HepG2 (cell line): ENCODE results near the gene SETD7. TPM values are rescaled to one million over a fixed set of nuclear protein-coding genes. Genes with fewer than 3 reads are reported as not detected.

ENCODE experiments used
- ATAC-seq: fragments of 200-7000 bp; cut with Tn5 transposase; 3 replicates; pipeline ENCODE4 v1.9.1; 2020; ENCODE audit warnings: mild to moderate bottlenecking, moderate library complexity
- BruUV-seq: library from RNA; stranded (reverse); fragments of 400-500 nt; replicated peaks from 2 replicates; lab custom pipeline; 2021; lab: Mats Ljungman, UMichigan
- CTCF ChIA-PET: fragments of 300-600 bp; formaldehyde crosslinking; extraction: SDS; loops from one replicate; lab custom pipeline; 2021; ENCODE audit warnings: low total read pairs, inconsistent platforms, low intra/inter-chr PET ratio; lab: Yijun Ruan, JAX
- POLR2A ChIA-PET: fragments of 350-600 bp; sonication (Branson Sonifier 250); formaldehyde crosslinking; loops from one replicate; lab custom pipeline; 2020; ENCODE audit warnings: antibody characterized with exemption, inconsistent platforms; lab: Yijun Ruan, JAX
- DNase-seq: peaks from one replicate; pipeline ENCODE4 v3.0.0-alpha.2; 2015; ENCODE audit warnings: low spot score
- FAIRE-seq: peaks from 3 replicates; lab custom pipeline; 2011; peaks lifted over from hg19 to GRCh38; lab: Jason Lieb, UNC
- H2AFZ ChIP-seq: one replicate; pipeline ENCODE4 v1.6.1; 2011; ENCODE audit warnings: low read length, inconsistent platforms
- H3K27ac ChIP-seq: fragments of 300-600 bp; 3 replicates; pipeline ENCODE4 v1.8.0; 2011; ENCODE audit warnings: mixed run types, mild to moderate bottlenecking, mixed read lengths, low read length, inconsistent platforms; ENCODE audit not compliant: insufficient read depth; ENCODE audit errors: extremely low read length
- H3K27me3 ChIP-seq, 2 experiments: fragments of 200-600 bp in 1 of 2; 2 replicates in 1 of 2; 3 replicates in 1 of 2; pipeline versions ENCODE4 v1.6.0 to v1.8.0; 2011; ENCODE audit warnings: low read length in 2 of 2, mild to moderate bottlenecking in 2 of 2, moderate library complexity in 2 of 2, inconsistent platforms in 1 of 2; ENCODE audit not compliant: insufficient read depth in 2 of 2, control insufficient read depth in 1 of 2
- H3K36me3 ChIP-seq, 2 experiments: fragments of 200-600 bp in 1 of 2; replicated peaks in 1 of 2; 2 replicates in 1 of 2; 3 replicates in 1 of 2; pipeline versions ENCODE4 v1.5.1 to v1.8.0; 2011; ENCODE audit warnings: low read length in 2 of 2, inconsistent platforms in 1 of 2; ENCODE audit not compliant: insufficient read depth in 2 of 2, control insufficient read depth in 1 of 2
- H3K4me1 ChIP-seq: 2 replicates; pipeline ENCODE4 v1.5.1; 2012; ENCODE audit warnings: low read length, inconsistent platforms; ENCODE audit not compliant: insufficient read depth
- H3K4me2 ChIP-seq: 2 replicates; pipeline ENCODE4 v1.6.0; 2011; ENCODE audit warnings: low read depth, low read length, inconsistent platforms
- H3K4me3 ChIP-seq, 3 experiments: fragments of 200-600 bp in 1 of 3; sonication (generic), shearing (Covaris generic) in 1 of 3; replicated peaks in 1 of 3; 2 replicates each; pipeline ENCODE4 v1.5.1; 2011 to 2016; ENCODE audit warnings: low read length in 3 of 3, inconsistent platforms in 2 of 3, low read depth in 2 of 3, mild to moderate bottlenecking in 2 of 3, control low read depth in 1 of 3, mixed read lengths in 1 of 3; ENCODE audit not compliant: insufficient read depth in 1 of 3
- H3K79me2 ChIP-seq: one replicate; pipeline ENCODE4 v1.6.1; 2011; ENCODE audit warnings: low read length, inconsistent platforms; ENCODE audit not compliant: insufficient read depth
- H3K9ac ChIP-seq: 2 replicates; pipeline ENCODE4 v1.6.0; 2011; ENCODE audit warnings: mild to moderate bottlenecking, low read depth, low read length, inconsistent platforms; ENCODE audit not compliant: insufficient read depth
- H3K9me3 ChIP-seq: 2 replicates; pipeline ENCODE4 v1.5.1; 2012; ENCODE audit warnings: mild to moderate bottlenecking, low read length
- H4K20me1 ChIP-seq: 2 replicates; pipeline ENCODE4 v1.6.0; 2011; ENCODE audit warnings: inconsistent platforms, mild to moderate bottlenecking, low read length, moderate library complexity; ENCODE audit not compliant: insufficient read depth
- CCAR2 ChIP-seq: fragments of 200-400 bp; formaldehyde crosslinking; optimal IDR thresholded peaks from 2 replicates; pipeline ENCODE3; 2018; ENCODE audit warnings: low read depth, mild to moderate bottlenecking, low read length, moderate library complexity
- DNMT1 ChIP-seq: sonication (generic); formaldehyde crosslinking; IDR thresholded peaks from 2 replicates; pipeline ENCODE4 v1.5.1; 2020; ENCODE audit warnings: mild to moderate bottlenecking, missing genetic modification reagents
- FOXA3 ChIP-seq: IDR thresholded peaks from 2 replicates; pipeline ENCODE4 v1.6.1; 2016; ENCODE audit warnings: missing genetic modification reagents, missing compliant biosample characterization
- MTA1 ChIP-seq: sonication (generic); formaldehyde crosslinking; IDR thresholded peaks from 2 replicates; pipeline ENCODE4 v1.4.0; 2020; ENCODE audit warnings: missing genetic modification reagents, mild to moderate bottlenecking, borderline replicate concordance
- MYNN ChIP-seq: sonication (generic); formaldehyde crosslinking; IDR thresholded peaks from 2 replicates; pipeline ENCODE4 v1.4.0; 2020; ENCODE audit warnings: mild to moderate bottlenecking, low read depth, missing genetic modification reagents
- TAF15 ChIP-seq: fragments of 200-400 bp; formaldehyde crosslinking; IDR thresholded peaks from one replicate; pipeline ENCODE4 v1.6.1; 2018; ENCODE audit warnings: mild to moderate bottlenecking, low read depth, low read length; ENCODE audit not compliant: poor library complexity, severe bottlenecking
- TARDBP ChIP-seq: sonication (generic); formaldehyde crosslinking; IDR thresholded peaks from 2 replicates; pipeline ENCODE4 v1.8.0; 2022; ENCODE audit warnings: mild to moderate bottlenecking, missing genetic modification reagents
- TRIM24 ChIP-seq: sonication (generic); formaldehyde crosslinking; IDR thresholded peaks from 2 replicates; pipeline ENCODE4 v1.8.0; 2022; ENCODE audit warnings: mild to moderate bottlenecking, missing genetic modification reagents
- ZBTB20 ChIP-seq: sonication (generic); formaldehyde crosslinking; IDR thresholded peaks from 2 replicates; pipeline ENCODE4 v1.8.1; 2023; ENCODE audit warnings: missing genetic modification reagents, low read depth, mild to moderate bottlenecking, borderline replicate concordance
- ZKSCAN1 ChIP-seq: fragments of 150-350 bp; IDR thresholded peaks from 2 replicates; pipeline ENCODE4 v1.6.1; 2014; ENCODE audit warnings: low read length
- ZNF367 ChIP-seq: sonication (generic); formaldehyde crosslinking; IDR thresholded peaks from 2 replicates; pipeline ENCODE4 v1.4.0; 2020; ENCODE audit warnings: missing genetic modification reagents, borderline replicate concordance
- ZNF557 ChIP-seq: sonication (generic); formaldehyde crosslinking; IDR thresholded peaks from 2 replicates; pipeline ENCODE4 v1.4.0; 2020; ENCODE audit warnings: missing genetic modification reagents
- ZNF569 ChIP-seq: sonication (generic); formaldehyde crosslinking; IDR thresholded peaks from 2 replicates; pipeline ENCODE4 v1.5.0; 2020; ENCODE audit warnings: mild to moderate bottlenecking, missing genetic modification reagents, moderate library complexity, borderline replicate concordance
- ZNF614 ChIP-seq: IDR thresholded peaks from 2 replicates; pipeline ENCODE4 v1.6.1; 2018; ENCODE audit warnings: missing biosample characterization, missing genetic modification reagents, inconsistent platforms, borderline replicate concordance
- WGBS: methylation state at CpG from one replicate; pipeline ENCODE4 v1.1.6; 2017; ENCODE audit warnings: low lambda C conversion rate; 5-methylcytosine and 5-hydroxymethylcytosine counted together
- in situ Hi-C: cut with HindIII; loops from 2 replicates; pipeline ENCODE4 v1.10.0; 2017; ENCODE audit warnings: low pct_unique_long_range_greater_than_20kb; ENCODE audit not compliant: extremely low pct_ligation_motif_present
- intact Hi-C: fragments of 100-400 bp; cut with micrococcal nuclease; formaldehyde crosslinking; loops from one replicate; pipeline ENCODE4 v1.10.0; 2022; ENCODE audit not compliant: unreplicated experiment
- polyA plus RNA-seq, 8 experiments: library from polyadenylated mRNA; depleted of rRNA in 3 of 8; stranded (reverse) in 7 of 8; unstranded in 1 of 8; fragments of >200 nt; fragmentation: Illumina TruSeq in 4 of 8; extraction: Trizol in 4 of 8; gene quantifications; 2 replicates each; pipeline versions ENCODE4 v1.2.1 to v1.2.3, GENCODE V29; 2011 to 2016; ENCODE audit warnings: low read depth in 4 of 8, missing spikeins in 1 of 8, mixed read lengths in 1 of 8; ENCODE audit not compliant: insufficient read depth in 1 of 8
- total RNA-seq, 5 experiments: library from RNA; depleted of rRNA; stranded (reverse); fragments of >200 nt; fragmentation: Illumina TruSeq; extraction: Trizol; gene quantifications; 2 replicates each; pipeline ENCODE4 v1.2.3, GENCODE V29; 2016; ENCODE audit warnings: low read depth in 1 of 5
- TF ChIP-seq, protein P1 (sequence below): IDR thresholded peaks from 2 replicates; pipeline ENCODE4 v1.6.1; 2016; ENCODE audit warnings: low read depth, borderline replicate concordance
- TF ChIP-seq, protein P2 (sequence below): sonication (generic); formaldehyde crosslinking; IDR thresholded peaks from 2 replicates; pipeline ENCODE4 v1.5.0; 2020; ENCODE audit warnings: mild to moderate bottlenecking, missing genetic modification reagents
- TF ChIP-seq, protein P3 (sequence below): sonication (generic); formaldehyde crosslinking; IDR thresholded peaks from 2 replicates; pipeline ENCODE4 v1.4.0; 2020; ENCODE audit warnings: missing genetic modification reagents
- TF ChIP-seq, protein P4 (sequence below): sonication (generic); formaldehyde crosslinking; IDR thresholded peaks from 2 replicates; pipeline ENCODE4 v1.4.0; 2020; ENCODE audit warnings: mild to moderate bottlenecking, low read depth, missing genetic modification reagents

SETD7 gene
- total and polyA plus RNA-seq, 2 of the 13 experiments (the other 11 are each of a cell fraction or from before 2014, with no cell fraction given), result 0.08 to 0.22 TPM

DNA sequence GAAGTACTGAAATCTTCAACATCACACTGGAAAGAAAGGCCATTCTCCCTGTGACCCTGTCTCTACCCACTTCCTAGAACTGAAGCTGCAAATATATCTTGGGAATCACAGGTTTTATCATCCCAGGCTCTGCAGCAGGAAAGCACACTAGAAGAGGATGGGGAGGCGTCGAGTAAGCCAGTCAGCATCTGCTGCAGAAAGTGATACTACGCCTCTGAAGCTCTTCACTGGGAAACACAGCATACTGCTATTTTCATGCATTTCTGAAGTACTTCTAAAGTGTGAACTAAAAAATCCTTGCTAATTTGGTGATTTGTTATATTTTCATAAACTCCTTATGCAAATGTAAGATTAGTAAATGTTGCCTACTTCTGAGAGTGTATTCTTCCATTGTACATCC lies 73.0 kb downstream of the SETD7 start:
- H3K4me1 ChIP-seq, result peaks cover 12% of the 10 kb centered on the region; the same call in 1 of the 2 replicates
- intact Hi-C loops, result no loop called here
- in situ Hi-C loops, result no loop called here
- ChIA-PET POLR2A (no interaction called here), CTCF (no interaction called here)
- no peaks in the 10 kb centered on the region for H3K9me3 ChIP-seq
- no peaks in the 10 kb centered on the region for H3K79me2 ChIP-seq
- H4K20me1 ChIP-seq, result no peaks in the 10 kb centered on the region
- H3K4me3 ChIP-seq, result no peak overlapping the region
- H3K36me3 ChIP-seq, result no peaks in the 10 kb centered on the region
- no peak overlapping the region for H3K27ac ChIP-seq
- no peak overlapping the region for H2AFZ ChIP-seq
- H3K4me2 ChIP-seq, result no peak overlapping the region
- ATAC-seq, result no peak
- TF ChIP-seq, protein P1, sequence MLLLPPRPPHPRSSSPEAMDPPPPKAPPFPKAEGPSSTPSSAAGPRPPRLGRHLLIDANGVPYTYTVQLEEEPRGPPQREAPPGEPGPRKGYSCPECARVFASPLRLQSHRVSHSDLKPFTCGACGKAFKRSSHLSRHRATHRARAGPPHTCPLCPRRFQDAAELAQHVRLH (CRISPR knock-in tag), result no peak
- TF ChIP-seq TARDBP (CRISPR knock-in tag) (no peak), TAF15 (no peak), DNMT1 (CRISPR knock-in tag) (no peak), ZNF614 (CRISPR knock-in tag) (no peak)
- TF ChIP-seq, protein P2, sequence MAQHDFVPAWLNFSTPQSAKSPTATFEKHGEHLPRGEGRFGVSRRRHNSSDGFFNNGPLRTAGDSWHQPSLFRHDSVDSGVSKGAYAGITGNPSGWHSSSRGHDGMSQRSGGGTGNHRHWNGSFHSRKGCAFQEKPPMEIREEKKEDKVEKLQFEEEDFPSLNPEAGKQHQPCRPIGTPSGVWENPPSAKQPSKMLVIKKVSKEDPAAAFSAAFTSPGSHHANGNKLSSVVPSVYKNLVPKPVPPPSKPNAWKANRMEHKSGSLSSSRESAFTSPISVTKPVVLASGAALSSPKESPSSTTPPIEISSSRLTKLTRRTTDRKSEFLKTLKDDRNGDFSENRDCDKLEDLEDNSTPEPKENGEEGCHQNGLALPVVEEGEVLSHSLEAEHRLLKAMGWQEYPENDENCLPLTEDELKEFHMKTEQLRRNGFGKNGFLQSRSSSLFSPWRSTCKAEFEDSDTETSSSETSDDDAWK (CRISPR knock-in tag), result no peak
- H3K27me3 ChIP-seq, result no peaks in the 10 kb centered on the region; a peak in 1 of 5 replicates
- WGBS, result 93% methylated on average over 3 of the region's 3 CpGs
- no TSS peak for BruUV-seq
- FAIRE-seq, result no peak
- no peak for DNase-seq
- no peak overlapping the region for H3K9ac ChIP-seq

DNA sequence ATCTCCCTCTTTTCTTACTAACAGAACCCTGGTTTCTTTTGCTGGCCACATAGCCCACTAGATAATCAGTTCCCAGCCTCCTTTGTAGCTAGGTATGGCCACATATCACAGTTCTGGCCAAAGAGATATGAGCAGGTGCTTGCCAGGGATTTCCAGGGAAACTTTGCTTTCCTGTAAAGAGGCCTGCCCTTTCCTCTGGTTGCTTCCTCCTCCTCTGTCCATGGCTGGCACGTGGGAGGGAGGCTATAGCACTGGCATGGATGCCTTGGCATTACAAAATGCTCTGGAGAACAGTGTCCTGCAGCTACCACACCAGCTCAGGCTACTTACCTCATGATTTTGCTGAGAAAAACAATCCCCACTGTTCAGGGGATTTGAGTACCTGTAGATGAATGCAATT lies 74.6 kb downstream of the SETD7 start:
- in situ Hi-C loops, result no loop called here
- no peak overlapping the region for H3K9ac ChIP-seq
- H4K20me1 ChIP-seq, result no peaks in the 10 kb centered on the region
- ATAC-seq (no peak), FAIRE-seq (no peak), DNase-seq (no peak)
- no peaks in the 10 kb centered on the region for H3K36me3 ChIP-seq
- ChIA-PET CTCF (no interaction called here), POLR2A (no interaction called here)
- no peaks in the 10 kb centered on the region for H3K79me2 ChIP-seq
- WGBS, result 29% methylated on average over 1 of the region's 1 CpG
- no peaks in the 10 kb centered on the region for H3K27me3 ChIP-seq
- H3K27ac ChIP-seq, result no peak overlapping the region
- peaks cover 12% of the 10 kb centered on the region; the same call in 1 of the 2 replicates for H3K4me1 ChIP-seq
- H3K4me2 ChIP-seq, result no peak overlapping the region
- no TSS peak for BruUV-seq
- no peaks in the 10 kb centered on the region for H3K9me3 ChIP-seq
- no peak overlapping the region for H2AFZ ChIP-seq
- no peak overlapping the region for H3K4me3 ChIP-seq
- intact Hi-C loops, result no loop called here
- TF ChIP-seq ZBTB20, result no peak
- no peak for TF ChIP-seq TRIM24
- TF ChIP-seq, protein P3, sequence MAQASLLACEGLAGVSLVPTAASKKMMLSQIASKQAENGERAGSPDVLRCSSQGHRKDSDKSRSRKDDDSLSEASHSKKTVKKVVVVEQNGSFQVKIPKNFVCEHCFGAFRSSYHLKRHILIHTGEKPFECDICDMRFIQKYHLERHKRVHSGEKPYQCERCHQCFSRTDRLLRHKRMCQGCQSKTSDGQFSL, result no peak
- no peak for TF ChIP-seq MYNN (CRISPR knock-in tag)
- TF ChIP-seq FOXA3, result no peak
- no peak for TF ChIP-seq CCAR2
- no peak for TF ChIP-seq ZNF569 (CRISPR knock-in tag)
- no peak for TF ChIP-seq ZNF557 (CRISPR knock-in tag)
- TF ChIP-seq, protein P4, sequence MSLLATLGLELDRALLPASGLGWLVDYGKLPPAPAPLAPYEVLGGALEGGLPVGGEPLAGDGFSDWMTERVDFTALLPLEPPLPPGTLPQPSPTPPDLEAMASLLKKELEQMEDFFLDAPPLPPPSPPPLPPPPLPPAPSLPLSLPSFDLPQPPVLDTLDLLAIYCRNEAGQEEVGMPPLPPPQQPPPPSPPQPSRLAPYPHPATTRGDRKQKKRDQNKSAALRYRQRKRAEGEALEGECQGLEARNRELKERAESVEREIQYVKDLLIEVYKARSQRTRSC (CRISPR knock-in tag), result no peak
- no peak for TF ChIP-seq MTA1 (CRISPR knock-in tag)
- TF ChIP-seq ZNF367 (CRISPR knock-in tag), result no peak
- no peak for TF ChIP-seq ZKSCAN1
